Suprapubic skin (tissue), 4 donors: ENCODE measurements around the gene TSPAN15. TPM values are rescaled to one million over a fixed set of nuclear protein-coding genes. Genes with fewer than 3 reads are reported as not detected.
A peak's percentile ranks its signal among the peaks of the same experiment; 100 is the strongest.
"Not testable (repeated sequence)": the region's sequence is repeated elsewhere in the genome, so short reads cannot be mapped to it uniquely, and the experiment has no call there.

ENCODE experiments used
- DNase-seq, 2 donors: peaks; one replicate each; pipeline ENCODE4 v3.0.0-alpha.2; 2019; ENCODE audit warnings: low spot score in 2 of 2
- H3K27ac ChIP-seq: fragments of 200-600 bp; sonication (generic); one replicate; pipeline ENCODE4 v1.5.1; 2019
- H3K27me3 ChIP-seq: fragments of 200-600 bp; sonication (generic); one replicate; pipeline ENCODE4 v1.5.1; 2019
- H3K36me3 ChIP-seq: fragments of 200-600 bp; sonication (generic); one replicate; pipeline ENCODE4 v1.5.1; 2019
- H3K4me1 ChIP-seq: fragments of 200-600 bp; sonication (generic); one replicate; pipeline ENCODE4 v1.5.1; 2019
- H3K4me3 ChIP-seq: fragments of 200-600 bp; sonication (generic); one replicate; pipeline ENCODE4 v1.5.1; 2019; ENCODE audit warnings: mild to moderate bottlenecking
- H3K9me3 ChIP-seq: fragments of 200-600 bp; sonication (generic); one replicate; pipeline ENCODE4 v1.5.1; 2019
- EP300 ChIP-seq: sonication (generic); formaldehyde crosslinking; IDR thresholded peaks from one replicate; pipeline ENCODE4 v1.6.1; 2017; ENCODE audit warnings: antibody characterized with exemption
- POLR2A ChIP-seq, 2 donors: fragments of 450-650 bp; IDR thresholded peaks; one replicate each; pipeline ENCODE4 v1.6.1; 2017; ENCODE audit warnings: antibody characterized with exemption in 2 of 2, mild to moderate bottlenecking in 2 of 2, moderate library complexity in 2 of 2
- POLR2AphosphoS5 ChIP-seq, 3 donors: sonication (generic); formaldehyde crosslinking; IDR thresholded peaks; one replicate each; pipeline ENCODE4 v1.6.1; 2017; ENCODE audit warnings: antibody characterized with exemption in 3 of 3
- WGBS: methylation state at CpG from one replicate; pipeline ENCODE4 v1.1.5; 2018; 5-methylcytosine and 5-hydroxymethylcytosine counted together
- total RNA-seq, 4 donors: library from RNA; depleted of rRNA; stranded (reverse); fragments of >200 nt; gene quantifications; one replicate each; pipeline ENCODE4 v1.1.0, GENCODE V29; 2016
- TF ChIP-seq, protein P1 (sequence below), 2 donors: fragments of 200-600 bp in 1 of 2; fragments of 450-650 bp in 1 of 2; sonication (generic) in 1 of 2; IDR thresholded peaks; one replicate each; pipeline ENCODE4 v1.5.1; 2016 to 2019; ENCODE audit warnings: antibody characterized with exemption in 2 of 2, mild to moderate bottlenecking in 1 of 2, moderate library complexity in 1 of 2

The TSPAN15 gene
- total RNA-seq, 4 donors from 2014 or later: 4.0 to 18.1 (median 11.7) TPM

DNA sequence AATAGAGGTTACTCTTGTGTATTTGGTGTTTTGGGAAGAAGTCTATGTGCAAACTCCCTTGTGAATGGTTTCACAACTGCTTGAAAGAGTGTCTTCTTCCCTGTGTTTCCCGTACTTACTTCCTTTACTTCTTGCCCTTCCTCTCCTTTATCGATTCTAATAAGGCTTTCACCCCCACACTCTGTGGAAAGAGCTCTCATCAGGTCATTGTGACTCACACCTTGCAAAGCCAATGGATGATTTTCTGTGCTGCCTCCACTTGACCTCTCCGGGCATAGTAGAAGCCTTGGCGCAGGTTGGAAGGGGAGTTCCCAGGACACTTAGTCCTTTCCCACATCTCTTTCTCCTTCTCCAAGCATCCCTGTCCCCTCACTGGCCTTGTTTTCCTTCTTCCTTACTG is 6.2 kb upstream of the TSPAN15 start:
- Histone ChIP-seq H3K36me3 (no peaks in the 10 kb centered on the region), H3K4me1 (peaks cover 29% of the 10 kb centered on the region), H3K9me3 (no peaks in the 10 kb centered on the region), H3K4me3 (no peak overlapping the region), H3K27me3 (no peaks in the 10 kb centered on the region), H3K27ac (no peak overlapping the region)
- WGBS: 89% methylated on average over 4 of the region's 4 CpGs
- TF ChIP-seq, protein P1, sequence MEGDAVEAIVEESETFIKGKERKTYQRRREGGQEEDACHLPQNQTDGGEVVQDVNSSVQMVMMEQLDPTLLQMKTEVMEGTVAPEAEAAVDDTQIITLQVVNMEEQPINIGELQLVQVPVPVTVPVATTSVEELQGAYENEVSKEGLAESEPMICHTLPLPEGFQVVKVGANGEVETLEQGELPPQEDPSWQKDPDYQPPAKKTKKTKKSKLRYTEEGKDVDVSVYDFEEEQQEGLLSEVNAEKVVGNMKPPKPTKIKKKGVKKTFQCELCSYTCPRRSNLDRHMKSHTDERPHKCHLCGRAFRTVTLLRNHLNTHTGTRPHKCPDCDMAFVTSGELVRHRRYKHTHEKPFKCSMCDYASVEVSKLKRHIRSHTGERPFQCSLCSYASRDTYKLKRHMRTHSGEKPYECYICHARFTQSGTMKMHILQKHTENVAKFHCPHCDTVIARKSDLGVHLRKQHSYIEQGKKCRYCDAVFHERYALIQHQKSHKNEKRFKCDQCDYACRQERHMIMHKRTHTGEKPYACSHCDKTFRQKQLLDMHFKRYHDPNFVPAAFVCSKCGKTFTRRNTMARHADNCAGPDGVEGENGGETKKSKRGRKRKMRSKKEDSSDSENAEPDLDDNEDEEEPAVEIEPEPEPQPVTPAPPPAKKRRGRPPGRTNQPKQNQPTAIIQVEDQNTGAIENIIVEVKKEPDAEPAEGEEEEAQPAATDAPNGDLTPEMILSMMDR (IDR thresholded peaks at IDR 0.05): no peak
- TF ChIP-seq POLR2A (IDR thresholded peaks at IDR 0.05) (no peak), EP300 (no peak), POLR2AphosphoS5 (IDR thresholded peaks at IDR 0.05) (no peak)
- no peak for DNase-seq

DNA sequence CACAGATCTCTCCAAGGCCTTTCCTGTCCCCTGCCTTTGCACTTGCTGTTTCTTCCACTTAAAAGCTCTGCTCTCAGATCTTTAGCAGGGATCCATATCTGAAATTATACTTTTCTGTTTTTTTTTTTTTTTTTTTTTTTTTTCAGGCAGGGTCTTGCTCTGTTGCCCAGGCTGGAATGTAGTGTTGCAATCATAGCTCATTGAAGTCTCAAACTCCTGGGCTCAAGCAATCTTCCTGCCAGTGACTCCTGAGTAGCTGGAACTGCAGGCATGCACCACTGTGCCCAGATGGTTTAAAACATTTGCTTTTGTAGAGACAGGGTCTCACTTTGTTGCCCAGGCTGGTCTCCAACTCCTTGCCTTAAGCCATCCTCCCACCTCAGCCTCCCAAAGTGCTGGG is 5.0 kb upstream of the TSPAN15 start:
- TF ChIP-seq POLR2A (IDR thresholded peaks at IDR 0.05): no peak
- TF ChIP-seq, protein P1 (IDR thresholded peaks at IDR 0.05): no peak
- no peak for TF ChIP-seq POLR2AphosphoS5 (IDR thresholded peaks at IDR 0.05)
- no peak for TF ChIP-seq EP300
- Histone ChIP-seq H3K4me3 (no peak overlapping the region), H3K27me3 (no peaks in the 10 kb centered on the region), H3K4me1 (peaks cover 35% of the 10 kb centered on the region), H3K9me3 (no peaks in the 10 kb centered on the region), H3K27ac (no peak overlapping the region), H3K36me3 (no peaks in the 10 kb centered on the region)
- no peak for DNase-seq

DNA sequence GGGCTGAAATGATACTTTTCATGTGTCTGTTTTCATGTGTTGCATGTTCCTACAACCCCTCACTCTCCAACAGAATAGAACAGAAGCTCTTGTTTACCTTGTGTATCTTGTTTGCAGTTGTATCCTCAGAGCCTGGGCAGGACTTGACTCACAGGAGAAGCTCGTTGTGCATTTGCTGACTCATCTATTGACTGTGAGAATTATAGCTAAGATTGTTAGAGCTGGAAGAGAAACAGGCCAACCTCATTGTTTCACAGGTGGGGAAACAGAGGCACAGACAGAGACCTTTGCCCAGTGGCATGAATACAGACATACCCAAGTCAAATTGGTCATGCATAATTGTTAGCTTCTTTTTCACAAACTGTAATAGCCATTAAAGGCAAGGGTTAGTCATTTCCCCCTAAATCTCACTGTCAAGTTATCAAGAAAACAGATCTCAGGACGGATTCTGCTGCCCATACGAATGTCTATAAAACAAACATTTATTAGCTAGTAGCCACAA is 4.6 kb upstream of the TSPAN15 start:
- no peak overlapping the region for H3K4me3 ChIP-seq
- H3K4me1 ChIP-seq: peaks cover 40% of the 10 kb centered on the region
- no peaks in the 10 kb centered on the region for H3K9me3 ChIP-seq
- no peaks in the 10 kb centered on the region for H3K36me3 ChIP-seq
- DNase-seq: no peak
- 46% methylated on average over 3 of the region's 3 CpGs for WGBS
- TF ChIP-seq POLR2A (IDR thresholded peaks at IDR 0.05): no peak
- TF ChIP-seq POLR2AphosphoS5 (IDR thresholded peaks at IDR 0.05): no peak
- TF ChIP-seq, protein P1 (IDR thresholded peaks at IDR 0.05): no peak
- no peak for TF ChIP-seq EP300
- no peak overlapping the region for H3K27ac ChIP-seq
- peaks cover under 1% of the 10 kb centered on the region for H3K27me3 ChIP-seq

DNA sequence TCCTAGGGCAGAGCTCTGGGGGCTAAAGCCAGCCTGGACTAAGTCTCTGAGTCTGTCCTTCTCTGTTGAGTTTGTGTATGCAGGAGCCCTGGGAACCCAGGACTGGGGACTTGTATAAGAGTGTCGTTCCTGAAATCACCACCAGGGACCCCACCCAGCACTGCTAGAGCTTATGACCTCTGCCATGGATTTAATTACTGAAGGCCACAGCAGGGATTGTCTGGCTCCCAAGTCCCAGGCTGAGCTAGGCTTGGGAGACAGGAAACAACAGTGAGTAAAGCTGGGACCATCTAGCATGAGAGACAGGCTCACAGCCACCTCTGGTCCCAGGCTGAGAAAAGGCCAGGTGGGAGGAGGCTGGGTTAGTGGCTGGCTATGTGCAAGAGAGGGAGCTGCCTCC is 1.4 kb upstream of the TSPAN15 start:
- H3K36me3 ChIP-seq: no peaks in the 10 kb centered on the region
- no peaks in the 10 kb centered on the region for H3K9me3 ChIP-seq
- peak in 1 of 2 donors; percentile 68 for DNase-seq
- peaks cover 8% of the 10 kb centered on the region for H3K27me3 ChIP-seq
- peaks cover 59% of the 10 kb centered on the region for H3K4me1 ChIP-seq
- H3K27ac ChIP-seq: no peak overlapping the region
- TF ChIP-seq, protein P1 (IDR thresholded peaks at IDR 0.05): peak; percentile 61 to 65
- TF ChIP-seq POLR2A (IDR thresholded peaks at IDR 0.05): no peak
- 13% methylated on average over 1 of the region's 1 CpG for WGBS
- no peak overlapping the region for H3K4me3 ChIP-seq

DNA sequence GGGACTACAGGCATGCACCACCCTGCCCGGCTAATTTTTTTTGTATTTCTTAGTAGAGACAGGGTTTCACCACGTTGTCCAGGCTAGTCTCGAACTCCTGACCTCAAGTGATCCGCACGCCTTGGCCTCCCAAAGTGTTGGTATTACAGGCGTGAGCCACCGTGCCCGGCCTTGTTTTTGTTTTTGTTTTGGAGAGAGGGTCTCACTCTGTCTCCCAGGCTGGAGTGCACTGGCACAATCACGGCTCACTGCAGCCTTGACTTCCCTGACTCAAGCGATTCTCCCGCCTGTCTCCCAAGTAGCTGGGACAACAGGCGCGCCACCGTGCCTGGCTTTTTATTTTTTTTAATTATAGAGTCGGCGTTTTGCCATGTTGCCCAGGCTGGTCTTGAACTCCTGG is 870 bp upstream of the TSPAN15 start:
- H3K9me3 ChIP-seq, H3K27me3 ChIP-seq, H3K27ac ChIP-seq, H3K4me3 ChIP-seq, DNase-seq, H3K36me3 ChIP-seq: not testable (repeated sequence)
- H3K4me1 ChIP-seq: peaks cover 59% of the 10 kb centered on the region
- 88% methylated on average over 16 of the region's 16 CpGs for WGBS

DNA sequence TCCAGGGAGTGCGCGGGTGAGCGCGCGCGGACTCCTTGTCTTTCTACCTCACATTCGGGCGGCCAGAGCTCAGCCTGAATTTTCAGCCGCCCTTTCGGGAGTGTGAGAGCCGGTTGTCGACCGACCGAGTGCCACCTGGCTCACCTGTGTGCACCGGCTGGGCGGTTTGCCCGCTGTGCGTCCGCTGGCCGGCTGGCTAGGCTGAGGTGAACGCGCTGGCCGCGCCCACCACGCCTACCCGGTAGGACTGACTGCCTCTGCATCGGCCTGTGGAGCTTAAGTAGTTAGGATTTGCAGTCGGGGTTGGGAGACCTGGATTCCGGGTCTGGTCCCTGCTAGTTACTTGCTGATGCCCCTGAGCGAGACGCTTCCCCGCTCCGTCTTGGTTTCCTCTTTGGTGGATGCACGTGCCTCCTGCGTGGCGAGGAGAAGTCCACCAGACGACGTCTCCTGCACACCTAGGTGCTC is 553 bp downstream of the TSPAN15 start:
- peak overlapping the region; percentile 59 for H3K27ac ChIP-seq
- H3K4me3 ChIP-seq: peak overlapping the region; percentile 69
- H3K4me1 ChIP-seq: peaks cover 58% of the 10 kb centered on the region
- WGBS: 39% methylated on average over 11 of the region's 38 CpGs
- H3K27me3 ChIP-seq: peaks cover 8% of the 10 kb centered on the region
- no peak for TF ChIP-seq POLR2A (IDR thresholded peaks at IDR 0.05)
- TF ChIP-seq POLR2AphosphoS5 (IDR thresholded peaks at IDR 0.05): no peak
- no peak for TF ChIP-seq EP300
- TF ChIP-seq, protein P1 (IDR thresholded peaks at IDR 0.05): no peak
- H3K36me3 ChIP-seq: no peaks in the 10 kb centered on the region
- peak in 1 of 2 donors; percentile 57 for DNase-seq
- H3K9me3 ChIP-seq: no peaks in the 10 kb centered on the region
